ENCODE data around the gene PPP4R3A. TPM values are rescaled to one million over a fixed set of nuclear protein-coding genes. Genes with fewer than 3 reads are reported as not detected.
"Not testable (repeated sequence)": the region's sequence is repeated elsewhere in the genome, so short reads cannot be mapped to it uniquely, and the experiment has no call there.

Gene PPP4R3A
- total and polyA plus RNA-seq, 12 donors: 32.2 to 60.6 (median 41.0) TPM

- H3K27me3 ChIP-seq: peaks cover 0 to 19% (median 5%) of the 10 kb centered on the region in 7 donors
- 91 to 94% methylated on average over 3 of the region's 3 CpGs for WGBS, 2 donors
- intact Hi-C loops (cut with DNase I): no loop called here
- no peaks in the 10 kb centered on the region for H3K36me3 ChIP-seq
- peaks cover 0 to 6% (median 0%) of the 10 kb centered on the region in 11 donors for H3K9me3 ChIP-seq
- H3K4me1 ChIP-seq: no peaks in the 10 kb centered on the region
- no peak overlapping the region for H3K4me3 ChIP-seq
- ATAC-seq (no peak), DNase-seq (no peak)
- no peak overlapping the region for H3K27ac ChIP-seq
- TF ChIP-seq CTCF (IDR thresholded peaks at IDR 0.05): no peak
Observed at GRCh38 chr14:91548108-91548507, 38.0 kb upstream of the PPP4R3A start.

GRCh38 chr14:91545946-91546716 lies 36.0 kb upstream of the PPP4R3A start:
- 81 to 82% methylated on average over 5 of the region's 5 CpGs for WGBS, 2 donors
- intact Hi-C loops (cut with DNase I): no loop called here
- H3K27me3 ChIP-seq: peaks cover 0 to 19% (median 0%) of the 10 kb centered on the region in 7 donors
- ATAC-seq (no peak), DNase-seq (no peak)
- TF ChIP-seq CTCF (IDR thresholded peaks at IDR 0.05): no peak
- no peak overlapping the region for H3K27ac ChIP-seq
- H3K4me1 ChIP-seq: no peaks in the 10 kb centered on the region
- H3K4me3 ChIP-seq: no peak overlapping the region
- H3K9me3 ChIP-seq: peaks cover 0 to 17% (median 7%) of the 10 kb centered on the region in 11 donors
- no peaks in the 10 kb centered on the region for H3K36me3 ChIP-seq

GRCh38 chr14:91545204-91545603 lies 35.1 kb upstream of the PPP4R3A start:
- no peak for TF ChIP-seq CTCF (IDR thresholded peaks at IDR 0.05)
- Histone ChIP-seq H3K4me1 (no peaks in the 10 kb centered on the region), H3K9me3 (peaks cover 0 to 17% (median 7%) of the 10 kb centered on the region in 11 donors), H3K36me3 (no peaks in the 10 kb centered on the region), H3K4me3 (no peak overlapping the region), H3K27ac (no peak overlapping the region), H3K27me3 (peaks cover 0 to 19% (median 0%) of the 10 kb centered on the region in 7 donors)
- intact Hi-C loops (cut with DNase I): no loop called here
- no peak for ATAC-seq
- no peak for DNase-seq

GRCh38 chr14:91536327-91536726 lies 26.2 kb upstream of the PPP4R3A start:
- intact Hi-C loops (cut with DNase I): no loop called here
- 92 to 93% methylated on average over 3 of the region's 3 CpGs for WGBS, 2 donors
- no peak for ATAC-seq
- no peaks in the 10 kb centered on the region for H3K36me3 ChIP-seq
- H3K27me3 ChIP-seq: peaks cover 0 to 31% (median 12%) of the 10 kb centered on the region in 7 donors
- H3K4me1 ChIP-seq: no peaks in the 10 kb centered on the region
- no peak overlapping the region for H3K27ac ChIP-seq
- H3K9me3 ChIP-seq: peaks cover 0 to 4% (median 0%) of the 10 kb centered on the region in 11 donors
- DNase-seq: no peak
- no peak for TF ChIP-seq CTCF (IDR thresholded peaks at IDR 0.05)
- no peak overlapping the region for H3K4me3 ChIP-seq

GRCh38 chr14:91534059-91534458 lies 23.9 kb upstream of the PPP4R3A start:
- H3K4me3 ChIP-seq; DNase-seq; H3K36me3 ChIP-seq; H3K4me1 ChIP-seq; H3K9me3 ChIP-seq; H3K27ac ChIP-seq; ATAC-seq; intact Hi-C loops (cut with DNase I): not testable (repeated sequence)
- H3K27me3 ChIP-seq: peaks cover 0 to 31% (median 17%) of the 10 kb centered on the region in 7 donors
- 77% methylated on average over 5 of the region's 5 CpGs for WGBS, 2 donors
